Astrocyte (in vitro differentiated cells and primary cell): ENCODE data around the gene TOP1.

Source experiments
- CTCF ChIP-seq: IDR thresholded peaks from 2 replicates; pipeline ENCODE4 v1.5.1; 2011; ENCODE audit warnings: low read depth, mild to moderate bottlenecking, inconsistent platforms, low read length, moderate library complexity; ENCODE audit not compliant: insufficient read depth
- EZH2 ChIP-seq: IDR thresholded peaks from 2 replicates; pipeline ENCODE4 v1.6.1; 2012; ENCODE audit warnings: mild to moderate bottlenecking, low read length, inconsistent platforms; ENCODE audit not compliant: insufficient read depth

- no peak for TF ChIP-seq CTCF
- no peak for TF ChIP-seq EZH2
Measured at GRCh38 chr20:40982415-40983145, 46.0 kb upstream of the TOP1 start.
